Measurements from ENCODE around the gene KCNS3.

- no peak for TF ChIP-seq CTCF (IDR thresholded peaks at IDR 0.05; ENCODE audit: low read length)
- no peak for TF ChIP-seq EZH2 (IDR thresholded peaks at IDR 0.05; ENCODE audit: borderline replicate concordance, low read length)
These were observed 36.6 kb downstream of the KCNS3 start for GRCh38 chr2:17915099-17915498.
